HCT116 (cell line): ENCODE results near the gene MCF2L2. TPM values are rescaled to one million over a fixed set of nuclear protein-coding genes. Genes with fewer than 3 reads are reported as not detected.
"Not testable (repeated sequence)": the region's sequence is repeated elsewhere in the genome, so short reads cannot be mapped to it uniquely, and the experiment has no call there.

ENCODE experiments used
- ATAC-seq: fragments of 200-7000 bp; cut with Tn5 transposase; 2 replicates; pipeline ENCODE4 v1.9.1; 2020; ENCODE audit warnings: mild to moderate bottlenecking, moderate library complexity
- BruUV-seq: library from RNA; stranded (reverse); fragments of 400-500 nt; replicated peaks from 2 replicates; lab custom pipeline; 2021; lab: Mats Ljungman, UMichigan
- CTCF ChIA-PET: fragments of 300-600 bp; sonication (Branson Sonifier 250); formaldehyde crosslinking; loops from one replicate; lab custom pipeline; 2021; ENCODE audit warnings: antibody characterized with exemption; lab: Charles Lee
- POLR2A ChIA-PET: fragments of 300-600, 350-600 bp; sonication (Branson Sonifier 250); formaldehyde crosslinking; loops from one replicate; lab custom pipeline; 2021; ENCODE audit warnings: antibody characterized with exemption; lab: Charles Lee
- RAD21 ChIA-PET, 2 experiments: fragments of 300-600 bp; sonication (Branson Sonifier 250); formaldehyde crosslinking; loops; one replicate each; lab custom pipeline; 2023; ENCODE audit warnings: low total read pairs in 2 of 2; ENCODE audit not compliant: uncharacterized antibody in 2 of 2, unreplicated experiment in 2 of 2, low non-redundant PET in 1 of 2; lab: Charles Lee
- DNase-seq: peaks from one replicate; pipeline ENCODE4 v3.0.0-alpha.2; 2010; ENCODE audit warnings: low read depth, low spot score
- H2AFZ ChIP-seq: fragments of 200-600 bp; shearing (Covaris generic), sonication (generic); 2 replicates; pipeline ENCODE4 v1.6.1; 2017; ENCODE audit warnings: low read depth, mixed run types, mixed read lengths, antibody characterized with exemption, low read length; ENCODE audit not compliant: poor library complexity, severe bottlenecking
- H3K27ac ChIP-seq: 2 replicates; pipeline ENCODE4 v1.5.1; 2012; ENCODE audit warnings: low read depth, low read length
- H3K27me3 ChIP-seq: fragments of 200-600 bp; sonication (generic); 2 replicates; pipeline ENCODE4 v1.6.1; 2016; ENCODE audit warnings: mixed run types, low read length, mixed read lengths; ENCODE audit not compliant: insufficient read depth
- H3K36me3 ChIP-seq, 2 experiments: fragments of 200-500 bp in 1 of 2; fragments of 200-600 bp in 1 of 2; sonication (Bioruptor generic) in 1 of 2; sonication (generic) in 1 of 2; 2 replicates each; pipeline versions ENCODE4 v1.5.1 to v1.6.1; 2014 to 2016; ENCODE audit warnings: low read length in 2 of 2, inconsistent platforms in 1 of 2, mixed read lengths in 1 of 2, mixed run types in 1 of 2; ENCODE audit not compliant: insufficient read depth in 2 of 2, control insufficient read depth in 1 of 2
- H3K4me1 ChIP-seq, 2 experiments: fragments of 200-600 bp in 1 of 2; sonication (generic) in 1 of 2; 2 replicates each; pipeline versions ENCODE4 v1.5.1 to v1.6.1; 2012 to 2017; ENCODE audit warnings: low read length in 2 of 2, inconsistent platforms in 1 of 2, mild to moderate bottlenecking in 1 of 2, mixed read lengths in 1 of 2, mixed run types in 1 of 2, moderate library complexity in 1 of 2; ENCODE audit not compliant: insufficient read depth in 2 of 2, control insufficient read depth in 1 of 2
- H3K4me2 ChIP-seq: fragments of 200-600 bp; sonication (generic); 2 replicates; pipeline ENCODE4 v1.6.1; 2017; ENCODE audit warnings: mixed run types, low read length, mixed read lengths
- H3K4me3 ChIP-seq, 2 experiments: fragments of 200-600 bp in 1 of 2; sonication (generic) in 1 of 2; replicated peaks in 1 of 2; 2 replicates each; pipeline ENCODE4 v1.5.1; 2011 to 2016; ENCODE audit warnings: low read length in 2 of 2, control low read depth in 1 of 2, low read depth in 1 of 2, mild to moderate bottlenecking in 1 of 2, mixed read lengths in 1 of 2, mixed run types in 1 of 2
- H3K79me2 ChIP-seq: fragments of 200-600 bp; sonication (generic); 2 replicates; pipeline ENCODE4 v1.6.1; 2017; ENCODE audit warnings: mild to moderate bottlenecking, mixed run types, low read length, moderate library complexity, mixed read lengths; ENCODE audit not compliant: insufficient read depth
- H3K9ac ChIP-seq: fragments of 200-600 bp; sonication (generic); 2 replicates; pipeline ENCODE4 v1.6.1; 2016; ENCODE audit warnings: low read length, mixed read lengths
- H3K9me2 ChIP-seq: fragments of 200-600 bp; sonication (generic), shearing (Covaris generic); 2 replicates; pipeline ENCODE4 v1.6.1; 2017; ENCODE audit warnings: mixed run types, mild to moderate bottlenecking, moderate library complexity; ENCODE audit not compliant: insufficient read depth
- H3K9me3 ChIP-seq, 2 experiments: fragments of 200-500 bp in 1 of 2; fragments of 200-600 bp in 1 of 2; sonication (Bioruptor generic) in 1 of 2; sonication (generic) in 1 of 2; 2 replicates each; pipeline ENCODE4 v1.6.1; 2014 to 2017; ENCODE audit warnings: low read length in 2 of 2, mixed read lengths in 2 of 2, inconsistent platforms in 1 of 2, low read depth in 1 of 2, mild to moderate bottlenecking in 1 of 2, mixed run types in 1 of 2, moderate library complexity in 1 of 2; ENCODE audit not compliant: control insufficient read depth in 1 of 2, insufficient read depth in 1 of 2
- H4K20me1 ChIP-seq: fragments of 200-600 bp; sonication (generic), shearing (Covaris generic); 2 replicates; pipeline ENCODE4 v1.6.1; 2017; ENCODE audit warnings: mixed run types, mild to moderate bottlenecking, moderate library complexity; ENCODE audit not compliant: insufficient read depth
- EZH2phosphoT487 ChIP-seq: fragments of 200-600 bp; IDR thresholded peaks from 2 replicates; pipeline ENCODE4 v1.6.1; 2018; ENCODE audit warnings: antibody characterized with exemption, borderline replicate concordance
- FOSL1 ChIP-seq: IDR thresholded peaks from 2 replicates; pipeline ENCODE4 v1.6.1; 2012; ENCODE audit warnings: low read depth
- POLR2A ChIP-seq: IDR thresholded peaks from 2 replicates; pipeline ENCODE4 v1.7.0; 2011; ENCODE audit warnings: borderline replicate concordance; ENCODE audit not compliant: insufficient read depth, insufficient read length; ENCODE audit errors: extremely low read depth
- RAD21 ChIP-seq: IDR thresholded peaks from 2 replicates; pipeline ENCODE4 v1.6.1; 2012; ENCODE audit warnings: low read depth, mild to moderate bottlenecking
- SIN3A ChIP-seq: IDR thresholded peaks from 2 replicates; pipeline ENCODE4 v1.6.1; 2012; ENCODE audit warnings: low read depth
- SP1 ChIP-seq: IDR thresholded peaks from 2 replicates; pipeline ENCODE4 v1.6.1; 2012; ENCODE audit warnings: low read depth
- SRF ChIP-seq: IDR thresholded peaks from 2 replicates; pipeline ENCODE4 v1.6.1; 2012; ENCODE audit warnings: low read depth
- ZNF274 ChIP-seq: fragments of 200-500 bp; sonication (Bioruptor generic); IDR thresholded peaks from 2 replicates; pipeline ENCODE4 v1.6.1; 2014; ENCODE audit warnings: mild to moderate bottlenecking, low read depth, low read length, inconsistent platforms
- intact Hi-C: fragments of 100-400 bp; cut with micrococcal nuclease; formaldehyde crosslinking; loops from 2 replicates; pipeline ENCODE4 v1.10.0; 2022
- total RNA-seq: library from RNA; stranded (reverse); gene quantifications from one replicate; pipeline ENCODE4 v1.2.1, GENCODE V29; 2021; ENCODE audit not compliant: unreplicated experiment
- TF ChIP-seq, protein P1 (sequence below): IDR thresholded peaks from 2 replicates; pipeline ENCODE4 v1.6.1; 2012; ENCODE audit warnings: low read depth

The MCF2L2 gene
- total RNA-seq, 1 experiment from 2014 or later = 1.5 TPM

GRCh38 chr3:183230826-183231225, 197.6 kb downstream of the MCF2L2 start:
- H3K9me3 ChIP-seq = no peaks in the 10 kb centered on the region
- RAD21 ChIA-PET = no interaction called here
- no peak for DNase-seq

GRCh38 chr3:183230251-183230650, 198.2 kb downstream of the MCF2L2 start:
- H3K9me2 ChIP-seq, intact Hi-C loops: not testable (repeated sequence)

More at GRCh38 chr3:183230826-183231225, 197.6 kb downstream of the MCF2L2 start:
- Histone ChIP-seq H3K27ac (no peak overlapping the region), H3K79me2 (no peaks in the 10 kb centered on the region), H3K4me1 (no peaks in the 10 kb centered on the region), H3K9me2 (no peaks in the 10 kb centered on the region), H3K4me3 (no peak overlapping the region), H4K20me1 (no peaks in the 10 kb centered on the region), H2AFZ (no peak overlapping the region), H3K9ac (no peak overlapping the region), H3K36me3 (no peaks in the 10 kb centered on the region), H3K4me2 (no peak overlapping the region), H3K27me3 (no peaks in the 10 kb centered on the region)
- TF ChIP-seq POLR2A = no peak
- TF ChIP-seq SP1 = no peak
- no peak for TF ChIP-seq FOSL1
- TF ChIP-seq SRF = no peak
- no peak for TF ChIP-seq SIN3A
- TF ChIP-seq ZNF274 = no peak
- TF ChIP-seq, protein P1, sequence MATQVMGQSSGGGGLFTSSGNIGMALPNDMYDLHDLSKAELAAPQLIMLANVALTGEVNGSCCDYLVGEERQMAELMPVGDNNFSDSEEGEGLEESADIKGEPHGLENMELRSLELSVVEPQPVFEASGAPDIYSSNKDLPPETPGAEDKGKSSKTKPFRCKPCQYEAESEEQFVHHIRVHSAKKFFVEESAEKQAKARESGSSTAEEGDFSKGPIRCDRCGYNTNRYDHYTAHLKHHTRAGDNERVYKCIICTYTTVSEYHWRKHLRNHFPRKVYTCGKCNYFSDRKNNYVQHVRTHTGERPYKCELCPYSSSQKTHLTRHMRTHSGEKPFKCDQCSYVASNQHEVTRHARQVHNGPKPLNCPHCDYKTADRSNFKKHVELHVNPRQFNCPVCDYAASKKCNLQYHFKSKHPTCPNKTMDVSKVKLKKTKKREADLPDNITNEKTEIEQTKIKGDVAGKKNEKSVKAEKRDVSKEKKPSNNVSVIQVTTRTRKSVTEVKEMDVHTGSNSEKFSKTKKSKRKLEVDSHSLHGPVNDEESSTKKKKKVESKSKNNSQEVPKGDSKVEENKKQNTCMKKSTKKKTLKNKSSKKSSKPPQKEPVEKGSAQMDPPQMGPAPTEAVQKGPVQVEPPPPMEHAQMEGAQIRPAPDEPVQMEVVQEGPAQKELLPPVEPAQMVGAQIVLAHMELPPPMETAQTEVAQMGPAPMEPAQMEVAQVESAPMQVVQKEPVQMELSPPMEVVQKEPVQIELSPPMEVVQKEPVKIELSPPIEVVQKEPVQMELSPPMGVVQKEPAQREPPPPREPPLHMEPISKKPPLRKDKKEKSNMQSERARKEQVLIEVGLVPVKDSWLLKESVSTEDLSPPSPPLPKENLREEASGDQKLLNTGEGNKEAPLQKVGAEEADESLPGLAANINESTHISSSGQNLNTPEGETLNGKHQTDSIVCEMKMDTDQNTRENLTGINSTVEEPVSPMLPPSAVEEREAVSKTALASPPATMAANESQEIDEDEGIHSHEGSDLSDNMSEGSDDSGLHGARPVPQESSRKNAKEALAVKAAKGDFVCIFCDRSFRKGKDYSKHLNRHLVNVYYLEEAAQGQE = no peak
- TF ChIP-seq RAD21 = no peak
- no peak for TF ChIP-seq EZH2phosphoT487
- ChIA-PET CTCF (no interaction called here), POLR2A (no interaction called here)
- intact Hi-C loops = no loop called here
- no TSS peak for BruUV-seq
- no peak for ATAC-seq

More at GRCh38 chr3:183230251-183230650, 198.2 kb downstream of the MCF2L2 start:
- H3K4me3 ChIP-seq, RAD21 ChIA-PET, CTCF ChIA-PET, H3K79me2 ChIP-seq, BruUV-seq, H3K27ac ChIP-seq, H2AFZ ChIP-seq, H3K4me1 ChIP-seq, H3K36me3 ChIP-seq, DNase-seq, H3K4me2 ChIP-seq, ATAC-seq, POLR2A ChIA-PET, H3K27me3 ChIP-seq, H3K9ac ChIP-seq, H4K20me1 ChIP-seq, H3K9me3 ChIP-seq: not testable (repeated sequence)
